Panc1 (cell line): ENCODE results near the gene CALML4. TPM values are rescaled to one million over a fixed set of nuclear protein-coding genes. Genes with fewer than 3 reads are reported as not detected.

Experiments used
- ATAC-seq: fragments of 200-7000 bp; cut with Tn5 transposase; 2 replicates; pipeline ENCODE4 v1.9.1; 2020; ENCODE audit warnings: mild to moderate bottlenecking, moderate library complexity
- BruUV-seq: library from RNA; stranded (reverse); fragments of 400-500 nt; replicated peaks from 2 replicates; lab custom pipeline; 2021; lab: Mats Ljungman, UMichigan
- CTCF ChIA-PET: fragments of 300-600 bp; sonication (Branson Sonifier 250); formaldehyde crosslinking; loops from one replicate; lab custom pipeline; 2022; ENCODE audit warnings: antibody characterized with exemption; lab: Charles Lee
- POLR2A ChIA-PET: fragments of 300-600 bp; sonication (Branson Sonifier 250); formaldehyde crosslinking; loops from one replicate; lab custom pipeline; 2022; ENCODE audit warnings: antibody characterized with exemption; lab: Charles Lee
- DNase-seq: peaks from one replicate; pipeline ENCODE4 v3.0.0-alpha.2; 2010; ENCODE audit warnings: low read depth, low spot score
- H3K27ac ChIP-seq: 2 replicates; pipeline ENCODE4 v1.5.1; 2011; ENCODE audit warnings: mild to moderate bottlenecking, low read length, inconsistent platforms
- H3K27me3 ChIP-seq: fragments of 200-500 bp; sonication (Bioruptor generic); 2 replicates; pipeline ENCODE4 v1.6.0; 2014; ENCODE audit warnings: low read length, inconsistent platforms; ENCODE audit not compliant: control insufficient read depth, insufficient read depth
- H3K36me3 ChIP-seq: fragments of 200-500 bp; sonication (Bioruptor generic); 2 replicates; pipeline ENCODE4 v1.5.1; 2014; ENCODE audit warnings: inconsistent platforms, mild to moderate bottlenecking, low read length, moderate library complexity; ENCODE audit not compliant: control insufficient read depth, insufficient read depth
- H3K4me1 ChIP-seq: 2 replicates; pipeline ENCODE4 v1.5.1; 2011; ENCODE audit warnings: inconsistent platforms, mild to moderate bottlenecking, low read length, moderate library complexity; ENCODE audit not compliant: control insufficient read depth, insufficient read depth
- H3K4me3 ChIP-seq, 2 experiments: 2 replicates each; pipeline ENCODE4 v1.5.1; 2011 to 2012; ENCODE audit warnings: low read depth in 2 of 2, low read length in 2 of 2, mild to moderate bottlenecking in 2 of 2, inconsistent platforms in 1 of 2, moderate library complexity in 1 of 2
- H3K9me3 ChIP-seq: fragments of 200-500 bp; sonication (Bioruptor generic); 2 replicates; pipeline ENCODE4 v1.5.1; 2014; ENCODE audit warnings: low read depth, mild to moderate bottlenecking, inconsistent platforms, low read length, moderate library complexity; ENCODE audit not compliant: control insufficient read depth, insufficient read depth
- POLR2AphosphoS5 ChIP-seq: IDR thresholded peaks from 2 replicates; pipeline ENCODE4 v1.6.1; 2012; ENCODE audit warnings: mild to moderate bottlenecking, low read depth, low read length, moderate library complexity
- SIN3A ChIP-seq: IDR thresholded peaks from 2 replicates; pipeline ENCODE4 v1.6.1; 2012; ENCODE audit warnings: low read depth, mild to moderate bottlenecking, low read length, moderate library complexity, borderline replicate concordance; ENCODE audit not compliant: insufficient read depth
- TCF7L2 ChIP-seq: IDR thresholded peaks from 2 replicates; pipeline ENCODE4 v1.6.1; 2011; ENCODE audit warnings: mild to moderate bottlenecking, low read depth, low read length, inconsistent platforms
- in situ Hi-C: cut with HindIII; loops from 2 replicates; pipeline ENCODE4 v1.10.0; 2016; ENCODE audit warnings: low sequenced_read_pairs, low pct_unique_long_range_greater_than_20kb
- intact Hi-C: fragments of 100-400 bp; cut with micrococcal nuclease; formaldehyde crosslinking; loops from one replicate; pipeline ENCODE4 v1.10.0; 2022; ENCODE audit not compliant: unreplicated experiment
- total RNA-seq: library from RNA; stranded (reverse); gene quantifications from one replicate; pipeline ENCODE4 v1.2.1, GENCODE V29; 2021; ENCODE audit not compliant: unreplicated experiment
- TF ChIP-seq, protein P1 (sequence below), 2 experiments: IDR thresholded peaks; 2 replicates each; pipeline ENCODE4 v1.6.1; 2011 to 2012; ENCODE audit warnings: low read depth in 2 of 2, control low read depth in 1 of 2, low read length in 1 of 2, mild to moderate bottlenecking in 1 of 2, moderate library complexity in 1 of 2; ENCODE audit not compliant: insufficient read depth in 1 of 2
- TF ChIP-seq, protein P2 (sequence below): fragments of 450-650 bp; IDR thresholded peaks from 2 replicates; pipeline ENCODE4 v1.5.1; 2017; ENCODE audit warnings: mild to moderate bottlenecking

Gene CALML4
- total RNA-seq, 1 experiment from 2014 or later: 5.4 TPM

- TF ChIP-seq, protein P1, sequence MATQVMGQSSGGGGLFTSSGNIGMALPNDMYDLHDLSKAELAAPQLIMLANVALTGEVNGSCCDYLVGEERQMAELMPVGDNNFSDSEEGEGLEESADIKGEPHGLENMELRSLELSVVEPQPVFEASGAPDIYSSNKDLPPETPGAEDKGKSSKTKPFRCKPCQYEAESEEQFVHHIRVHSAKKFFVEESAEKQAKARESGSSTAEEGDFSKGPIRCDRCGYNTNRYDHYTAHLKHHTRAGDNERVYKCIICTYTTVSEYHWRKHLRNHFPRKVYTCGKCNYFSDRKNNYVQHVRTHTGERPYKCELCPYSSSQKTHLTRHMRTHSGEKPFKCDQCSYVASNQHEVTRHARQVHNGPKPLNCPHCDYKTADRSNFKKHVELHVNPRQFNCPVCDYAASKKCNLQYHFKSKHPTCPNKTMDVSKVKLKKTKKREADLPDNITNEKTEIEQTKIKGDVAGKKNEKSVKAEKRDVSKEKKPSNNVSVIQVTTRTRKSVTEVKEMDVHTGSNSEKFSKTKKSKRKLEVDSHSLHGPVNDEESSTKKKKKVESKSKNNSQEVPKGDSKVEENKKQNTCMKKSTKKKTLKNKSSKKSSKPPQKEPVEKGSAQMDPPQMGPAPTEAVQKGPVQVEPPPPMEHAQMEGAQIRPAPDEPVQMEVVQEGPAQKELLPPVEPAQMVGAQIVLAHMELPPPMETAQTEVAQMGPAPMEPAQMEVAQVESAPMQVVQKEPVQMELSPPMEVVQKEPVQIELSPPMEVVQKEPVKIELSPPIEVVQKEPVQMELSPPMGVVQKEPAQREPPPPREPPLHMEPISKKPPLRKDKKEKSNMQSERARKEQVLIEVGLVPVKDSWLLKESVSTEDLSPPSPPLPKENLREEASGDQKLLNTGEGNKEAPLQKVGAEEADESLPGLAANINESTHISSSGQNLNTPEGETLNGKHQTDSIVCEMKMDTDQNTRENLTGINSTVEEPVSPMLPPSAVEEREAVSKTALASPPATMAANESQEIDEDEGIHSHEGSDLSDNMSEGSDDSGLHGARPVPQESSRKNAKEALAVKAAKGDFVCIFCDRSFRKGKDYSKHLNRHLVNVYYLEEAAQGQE (IDR thresholded peaks at IDR 0.05; ENCODE audit: insufficient read depth in 1 of 2, low read depth in 2 of 2, low read length in 1 of 2): no peak
- TF ChIP-seq, protein P2, sequence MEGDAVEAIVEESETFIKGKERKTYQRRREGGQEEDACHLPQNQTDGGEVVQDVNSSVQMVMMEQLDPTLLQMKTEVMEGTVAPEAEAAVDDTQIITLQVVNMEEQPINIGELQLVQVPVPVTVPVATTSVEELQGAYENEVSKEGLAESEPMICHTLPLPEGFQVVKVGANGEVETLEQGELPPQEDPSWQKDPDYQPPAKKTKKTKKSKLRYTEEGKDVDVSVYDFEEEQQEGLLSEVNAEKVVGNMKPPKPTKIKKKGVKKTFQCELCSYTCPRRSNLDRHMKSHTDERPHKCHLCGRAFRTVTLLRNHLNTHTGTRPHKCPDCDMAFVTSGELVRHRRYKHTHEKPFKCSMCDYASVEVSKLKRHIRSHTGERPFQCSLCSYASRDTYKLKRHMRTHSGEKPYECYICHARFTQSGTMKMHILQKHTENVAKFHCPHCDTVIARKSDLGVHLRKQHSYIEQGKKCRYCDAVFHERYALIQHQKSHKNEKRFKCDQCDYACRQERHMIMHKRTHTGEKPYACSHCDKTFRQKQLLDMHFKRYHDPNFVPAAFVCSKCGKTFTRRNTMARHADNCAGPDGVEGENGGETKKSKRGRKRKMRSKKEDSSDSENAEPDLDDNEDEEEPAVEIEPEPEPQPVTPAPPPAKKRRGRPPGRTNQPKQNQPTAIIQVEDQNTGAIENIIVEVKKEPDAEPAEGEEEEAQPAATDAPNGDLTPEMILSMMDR: peak; percentile 93
- Histone ChIP-seq H3K27me3 (no peaks in the 10 kb centered on the region), H3K27ac (no peak overlapping the region), H3K4me3 (no peak overlapping the region), H3K4me1 (peaks cover 2% of the 10 kb centered on the region), H3K9me3 (no peaks in the 10 kb centered on the region), H3K36me3 (no peaks in the 10 kb centered on the region)
- intact Hi-C loops (no loop called here), in situ Hi-C loops (no loop called here)
- ATAC-seq (peak; percentile 80), DNase-seq (no peak)
- no TSS peak for BruUV-seq
- ChIA-PET CTCF (no interaction called here), POLR2A (no interaction called here)
Measured at GRCh38 chr15:68210821-68211655, 5.9 kb upstream of the CALML4 start.

- BruUV-seq: no TSS peak
- DNase-seq: no peak
- Histone ChIP-seq H3K27me3 (no peaks in the 10 kb centered on the region), H3K4me1 (peaks cover 5% of the 10 kb centered on the region), H3K9me3 (no peaks in the 10 kb centered on the region), H3K4me3 (no peak overlapping the region), H3K27ac (no peak overlapping the region), H3K36me3 (no peaks in the 10 kb centered on the region)
- POLR2A ChIA-PET: no interaction called here
- TF ChIP-seq POLR2AphosphoS5 (no peak), TCF7L2 (no peak), SIN3A (no peak)
- TF ChIP-seq, protein P1 (IDR thresholded peaks at IDR 0.05; ENCODE audit: insufficient read depth in 1 of 2, low read depth in 2 of 2, low read length in 1 of 2): no peak
- TF ChIP-seq, protein P2: no peak
- intact Hi-C loops: no loop called here
- in situ Hi-C loops: no loop called here
- CTCF ChIA-PET: no interaction called here
- no peak for ATAC-seq
Measured at GRCh38 chr15:68210409-68210756, 5.3 kb upstream of the CALML4 start.
